HFFc6 (cell line): ENCODE data around the gene THAP11. TPM values are rescaled to one million over a fixed set of nuclear protein-coding genes. Genes with fewer than 3 reads are reported as not detected.

Experiments
- DNase-seq: peaks from one replicate; pipeline ENCODE4 v3.0.0-alpha.2; 2018
- H3K27ac Mint-ChIP-seq: 2 replicates; pipeline ENCODE4 v1.8.0; 2020; ENCODE audit warnings: mild to moderate bottlenecking, mixed read lengths
- H3K27me3 Mint-ChIP-seq: 2 replicates; pipeline ENCODE4 v1.8.0; 2021; ENCODE audit warnings: mild to moderate bottlenecking, moderate library complexity, mixed read lengths; ENCODE audit not compliant: insufficient read depth
- H3K36me3 Mint-ChIP-seq: 2 replicates; pipeline ENCODE4 v1.8.0; 2021; ENCODE audit warnings: low read depth, mixed read lengths
- H3K4me1 Mint-ChIP-seq: 2 replicates; pipeline ENCODE4 v1.8.0; 2020; ENCODE audit warnings: low read depth, mixed read lengths
- H3K4me3 Mint-ChIP-seq: 2 replicates; pipeline ENCODE4 v1.8.0; 2020; ENCODE audit warnings: mild to moderate bottlenecking, moderate library complexity, mixed read lengths
- H3K9me3 Mint-ChIP-seq: 2 replicates; pipeline ENCODE4 v1.8.0; 2020; ENCODE audit warnings: mild to moderate bottlenecking, mixed read lengths
- CTCF ChIP-seq: fragments of 200-600 bp; sonication (generic); IDR thresholded peaks from 2 replicates; pipeline ENCODE4 v1.5.0; 2021; ENCODE audit warnings: antibody characterized with exemption, mild to moderate bottlenecking
- total RNA-seq, 6 experiments: library from RNA; stranded (reverse); fragmentation: NEBNext Ultra II Directional; extraction: Animal tissue kit (Norgen Biotek cat#: 25700); gene quantifications; 2 replicates in 1 of 6; 3 replicates in 5 of 6; pipeline ENCODE4 v1.2.3, GENCODE V29; 2021

The THAP11 gene
- total RNA-seq, 6 experiments from 2014 or later: 15.1 to 18.6 (median 16.2) TPM

GRCh38 chr16:67885976-67886375, 43.9 kb downstream of the THAP11 start:
- TF ChIP-seq CTCF: no peak
- no peak for DNase-seq
- Mint-ChIP-seq H3K36me3 (peaks cover 21% of the 10 kb centered on the region), H3K4me3 (no peak overlapping the region), H3K27me3 (peaks cover 12% of the 10 kb centered on the region), H3K27ac (no peak overlapping the region), H3K9me3 (no peaks in the 10 kb centered on the region), H3K4me1 (peaks cover 16% of the 10 kb centered on the region)

- Mint-ChIP-seq H3K36me3 (peaks cover 21% of the 10 kb centered on the region), H3K4me3 (no peak overlapping the region), H3K27ac (peak overlapping the region; percentile 21; the same call in 1 of the 2 replicates), H3K27me3 (peaks cover 11% of the 10 kb centered on the region), H3K4me1 (peaks cover 16% of the 10 kb centered on the region), H3K9me3 (no peaks in the 10 kb centered on the region)
- DNase-seq: no peak
- no peak for TF ChIP-seq CTCF
These were observed 44.3 kb downstream of the THAP11 start for GRCh38 chr16:67886387-67886786.

GRCh38 chr16:67888331-67888730, 46.2 kb downstream of the THAP11 start:
- no peak for DNase-seq
- Mint-ChIP-seq H3K9me3 (no peaks in the 10 kb centered on the region), H3K36me3 (peaks cover 15% of the 10 kb centered on the region)

GRCh38 chr16:67892375-67892774, 50.3 kb downstream of the THAP11 start:
- DNase-seq: no peak
- TF ChIP-seq CTCF: no peak
- H3K4me1 Mint-ChIP-seq: peaks cover 26% of the 10 kb centered on the region
- H3K36me3 Mint-ChIP-seq: no peaks in the 10 kb centered on the region
- H3K27me3 Mint-ChIP-seq: no peaks in the 10 kb centered on the region
- H3K4me3 Mint-ChIP-seq: peak overlapping the region; percentile 88
- peak overlapping the region; percentile 70 for H3K27ac Mint-ChIP-seq
- no peaks in the 10 kb centered on the region for H3K9me3 Mint-ChIP-seq

More at GRCh38 chr16:67888331-67888730, 46.2 kb downstream of the THAP11 start:
- Mint-ChIP-seq H3K27me3 (peaks cover 5% of the 10 kb centered on the region), H3K4me3 (no peak overlapping the region), H3K4me1 (peaks cover 24% of the 10 kb centered on the region), H3K27ac (no peak overlapping the region)
- TF ChIP-seq CTCF: no peak

GRCh38 chr16:67892899-67893742, 51.0 kb downstream of the THAP11 start, which contains the start of gene PSKH1:
PSKH1 (plus strand) TSS chr16:67893254; CDS start chr16:67908750, 15,496 bp downstream.
- TF ChIP-seq CTCF: no peak
- Mint-ChIP-seq H3K27me3 (no peaks in the 10 kb centered on the region), H3K27ac (peak within 1 kb of the TSS; percentile 94), H3K4me1 (peaks cover 29% of the 10 kb centered on the region), H3K36me3 (no peaks in the 10 kb centered on the region), H3K9me3 (no peaks in the 10 kb centered on the region), H3K4me3 (peak within 1 kb of the TSS; percentile 97)
- peak; percentile 93 for DNase-seq

Other genes starting within 250 kb of the THAP11 start
- 1 to 10 TPM; 1.6 to 2.7 (median 1.8) TPM for gene CARMIL2, start 197.2 kb upstream of the THAP11 start, total RNA-seq
- gene ACD, start 182.1 kb upstream of the THAP11 start, total RNA-seq: 10 to 100 TPM; 18.0 to 25.8 (median 23.9) TPM
- gene PARD6A, start 181.4 kb upstream of the THAP11 start, total RNA-seq: 1 to 10 TPM in 1 of 6 experiments, under 1 TPM in 5; 0.55 to 1.1 (median 0.86) TPM
- gene ENKD1, start 175.6 kb upstream of the THAP11 start, total RNA-seq: 10 to 100 TPM in 1 of 6 experiments, 1 to 10 TPM in 5; 7.4 to 10.8 (median 8.9) TPM
- gene C16orf86, start 175.5 kb upstream of the THAP11 start, total RNA-seq: 1 to 10 TPM; 1.0 to 1.9 (median 1.6) TPM
- 10 to 100 TPM; 14.4 to 19.4 (median 16.9) TPM for gene GFOD2, start 123.0 kb upstream of the THAP11 start, total RNA-seq
- 10 to 100 TPM; 11.5 to 15.6 (median 12.8) TPM for gene RANBP10, start 35.8 kb upstream of the THAP11 start, total RNA-seq
- gene TSNAXIP1, start 35.4 kb upstream of the THAP11 start, total RNA-seq: 1 to 10 TPM in 2 of 6 experiments, under 1 TPM in 4; 0.23 to 1.3 (median 0.79) TPM
- 100 to 1,000 TPM; 182 to 195 (median 185) TPM for gene NUTF2, start 4.6 kb downstream of the THAP11 start, total RNA-seq
- gene CENPT, start 5.4 kb downstream of the THAP11 start, total RNA-seq: 10 to 100 TPM; 51.2 to 64.2 (median 59.7) TPM
- 10 to 100 TPM; 60.2 to 81.0 (median 63.6) TPM for gene EDC4, start 30.7 kb downstream of the THAP11 start, total RNA-seq
- gene NRN1L, start 42.6 kb downstream of the THAP11 start, total RNA-seq: under 1 TPM in 3 of 6 experiments, not detected in 3; 0.25 to 0.51 (median 0.38) TPM
- 10 to 100 TPM; 25.2 to 34.1 (median 29.3) TPM for gene PSKH1, start 50.9 kb downstream of the THAP11 start, total RNA-seq
- gene CTRL, start 89.5 kb downstream of the THAP11 start, total RNA-seq: under 1 TPM; 0.25 to 0.63 (median 0.43) TPM
- gene PSMB10, start 94.5 kb downstream of the THAP11 start, total RNA-seq: 10 to 100 TPM; 36.3 to 49.7 (median 40.0) TPM
- 10 to 100 TPM; 17.6 to 21.8 (median 19.8) TPM for gene LCAT, start 101.8 kb downstream of the THAP11 start, total RNA-seq
- 100 to 1,000 TPM in 1 of 6 experiments, 10 to 100 TPM in 5; 89.8 to 113 (median 98.9) TPM for gene SLC12A4, start 126.3 kb downstream of the THAP11 start, total RNA-seq
- not detected for gene DPEP3, start 138.2 kb downstream of the THAP11 start, total RNA-seq
- gene DPEP2, start 157.2 kb downstream of the THAP11 start, total RNA-seq: not detected
- gene DPEP2NB, start 173.6 kb downstream of the THAP11 start, total RNA-seq: not detected
- gene DDX28, start 180.9 kb downstream of the THAP11 start, total RNA-seq: 1 to 10 TPM; 7.2 to 8.5 (median 8.2) TPM
- 10 to 100 TPM; 13.3 to 17.4 (median 15.9) TPM for gene DUS2, start 181.0 kb downstream of the THAP11 start, total RNA-seq
- gene NFATC3, start 243.1 kb downstream of the THAP11 start, total RNA-seq: 10 to 100 TPM; 17.2 to 20.7 (median 19.9) TPM